HG03135 (cell line): ENCODE measurements around the gene SLC29A1.

Source experiments
- ATAC-seq: cut with Tn5 transposase; IDR thresholded peaks from one replicate; pipeline ENCODE4 v1.9.1; 2021; ENCODE audit warnings: mild to moderate bottlenecking, moderate library complexity; ENCODE audit not compliant: unreplicated experiment

The SLC29A1 gene

GRCh38 chr6:44234101-44235025 is 11.0 kb downstream of the SLC29A1 start:
- no peak for ATAC-seq

DNA sequence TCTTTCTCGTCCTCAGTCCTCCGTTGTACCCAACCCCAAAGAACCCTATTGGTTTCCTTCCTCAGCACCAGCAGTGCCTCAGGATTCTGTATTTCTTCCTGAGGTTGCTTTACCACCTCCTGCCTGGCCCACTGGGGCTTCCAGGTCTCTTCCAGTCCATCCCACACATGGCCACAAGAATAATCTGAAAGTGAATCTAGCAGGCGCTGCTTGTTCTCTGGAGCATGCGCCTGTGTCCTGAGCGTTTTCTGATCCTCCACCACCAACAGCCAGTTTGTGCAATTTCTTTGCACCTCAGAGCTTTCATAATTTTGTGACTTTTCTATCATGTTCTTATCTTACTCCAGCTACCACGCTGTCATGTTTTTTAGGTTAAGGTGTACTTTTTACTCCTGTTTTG is 11.9 kb downstream of the SLC29A1 start:
- no peak for ATAC-seq

- ATAC-seq, result no peak
Measured at GRCh38 chr6:44235891-44236516, 12.6 kb downstream of the SLC29A1 start.

DNA sequence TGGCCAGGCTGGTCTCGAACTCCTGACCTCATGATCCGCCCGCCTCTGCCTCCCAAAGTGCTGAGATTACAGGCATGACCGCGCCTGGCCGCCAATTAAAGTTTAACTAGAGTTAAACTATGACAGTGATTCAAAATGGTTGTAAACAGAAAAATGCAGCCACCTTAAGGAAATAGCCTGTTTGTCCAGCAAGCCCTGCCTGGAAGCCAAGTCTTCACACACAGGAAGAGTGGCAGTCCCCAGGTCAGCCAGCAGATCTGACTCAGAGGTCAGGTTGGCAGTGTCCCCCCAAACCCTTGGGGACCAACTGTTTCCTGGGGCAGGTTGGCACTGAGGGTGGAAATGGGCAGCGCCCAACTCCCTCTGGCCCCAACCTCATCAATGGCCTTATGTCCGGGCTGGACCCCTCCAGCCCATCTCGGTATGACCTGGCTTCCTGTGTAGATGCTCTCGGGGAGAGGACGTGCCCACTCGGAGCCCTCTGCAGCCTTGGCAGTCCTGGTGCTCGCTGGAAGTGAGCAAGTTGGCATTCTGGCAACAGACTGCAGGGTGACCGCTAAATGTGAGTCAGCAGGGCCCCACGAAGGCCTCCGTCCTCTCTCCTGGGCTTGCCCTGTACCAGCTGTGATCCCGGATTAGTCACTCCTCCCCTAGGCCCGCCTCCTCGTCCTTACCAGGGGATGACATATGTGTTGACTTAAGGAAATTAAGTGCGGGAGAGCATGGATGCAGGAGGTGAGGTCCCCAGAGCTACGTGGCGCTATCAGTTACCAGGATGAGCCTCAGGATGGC is 13.8 kb downstream of the SLC29A1 start:
- ATAC-seq, result peak; percentile 45

- ATAC-seq, result peak; percentile 88
Measured at GRCh38 chr6:44237813-44238433, 14.5 kb downstream of the SLC29A1 start.

DNA sequence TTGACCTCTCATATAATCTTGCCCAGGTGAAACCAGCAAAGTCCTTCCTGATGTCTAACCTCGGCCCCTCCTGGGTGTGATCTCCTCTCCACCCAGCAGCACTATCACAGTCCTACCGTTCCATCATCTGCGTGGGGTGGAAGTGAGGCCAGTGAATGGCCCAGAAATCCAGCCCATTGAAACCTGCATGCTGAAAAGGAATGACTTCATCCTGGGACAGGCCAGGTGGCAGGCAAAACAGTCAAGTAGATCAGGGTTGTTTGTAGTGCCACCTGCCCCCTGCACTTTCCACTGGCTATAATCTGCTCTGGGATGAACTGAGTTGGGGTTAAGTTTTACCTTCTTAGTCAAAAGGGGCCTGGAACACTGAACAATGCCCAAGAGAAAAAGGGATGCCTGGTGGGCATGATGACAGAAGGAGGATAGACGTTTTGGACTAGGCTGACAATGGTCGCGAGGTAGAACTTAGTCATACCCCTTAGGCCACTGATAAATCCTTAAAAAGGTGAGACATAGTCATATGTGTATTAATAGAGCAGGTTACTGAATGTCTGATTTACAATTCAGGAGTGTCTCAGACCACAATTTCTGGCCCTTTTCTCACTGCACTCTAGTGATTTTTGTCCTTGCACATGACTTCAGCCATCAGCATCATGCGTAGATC is 15.4 kb downstream of the SLC29A1 start:
- ATAC-seq, result no peak

GRCh38 chr6:44243345-44243744 is 19.9 kb downstream of the SLC29A1 start:
- no peak for ATAC-seq

GRCh38 chr6:44245391-44245911 is 22.1 kb downstream of the SLC29A1 start:
- no peak for ATAC-seq

GRCh38 chr6:44245912-44246662 is 22.7 kb downstream of the SLC29A1 start:
- peak; percentile 38 for ATAC-seq

GRCh38 chr6:44246663-44247337 is 23.4 kb downstream of the SLC29A1 start, which contains the start of gene HSP90AB1:
Gene HSP90AB1 (plus strand): TSS chr6:44247101. CDS start chr6:44248630, 1,529 bp downstream.
- ATAC-seq, result peak; percentile 68

DNA sequence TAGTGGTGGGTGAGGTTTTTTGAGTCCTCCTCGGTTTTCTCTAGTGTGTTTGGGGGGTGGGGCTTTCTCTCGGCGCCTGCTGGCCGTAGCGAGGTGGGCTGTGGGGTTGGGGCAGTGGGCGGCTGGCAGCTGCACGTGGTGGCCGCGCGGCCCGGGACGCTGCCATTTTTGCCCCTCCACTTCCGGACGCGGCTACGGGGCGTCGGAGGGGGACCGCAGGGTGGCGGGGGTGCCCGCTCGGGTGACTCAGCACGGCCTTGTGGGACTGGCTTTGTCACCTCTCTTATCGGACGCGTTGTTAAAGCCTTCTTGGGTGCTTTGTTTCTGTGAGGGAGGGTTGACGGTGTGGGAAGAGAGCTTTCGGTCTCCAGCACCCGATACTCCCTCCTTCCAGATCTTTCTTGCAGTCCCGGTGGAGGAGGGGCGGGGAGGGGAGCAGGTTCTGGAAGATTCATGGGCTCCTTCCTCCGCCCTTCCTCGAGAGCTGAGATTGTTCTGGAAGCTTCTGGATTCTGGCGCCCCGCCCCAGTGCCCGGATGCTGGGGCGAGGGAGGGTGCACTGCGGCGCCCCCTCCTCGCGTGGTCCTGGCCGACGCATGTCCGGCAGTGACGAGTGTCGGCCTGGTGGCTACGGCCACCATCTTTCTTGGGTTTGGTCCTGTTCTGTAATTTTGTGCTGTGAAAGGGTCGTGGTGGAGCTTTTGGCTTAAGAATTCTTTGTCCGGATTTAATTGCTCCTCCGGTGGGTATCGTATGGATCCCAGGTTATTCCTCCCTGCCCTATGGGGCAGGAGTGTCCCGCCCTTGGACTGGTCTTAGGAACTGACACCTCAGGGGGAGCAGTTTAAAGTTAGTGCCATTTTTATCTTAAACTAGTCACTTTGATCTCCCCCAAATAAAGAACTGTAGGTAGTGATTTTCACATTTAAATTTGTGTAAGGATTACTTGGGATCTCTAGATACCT is 24.2 kb downstream of the SLC29A1 start:
- no peak for ATAC-seq

- no peak for ATAC-seq
Measured at GRCh38 chr6:44248579-44248978, 25.2 kb downstream of the SLC29A1 start.

DNA sequence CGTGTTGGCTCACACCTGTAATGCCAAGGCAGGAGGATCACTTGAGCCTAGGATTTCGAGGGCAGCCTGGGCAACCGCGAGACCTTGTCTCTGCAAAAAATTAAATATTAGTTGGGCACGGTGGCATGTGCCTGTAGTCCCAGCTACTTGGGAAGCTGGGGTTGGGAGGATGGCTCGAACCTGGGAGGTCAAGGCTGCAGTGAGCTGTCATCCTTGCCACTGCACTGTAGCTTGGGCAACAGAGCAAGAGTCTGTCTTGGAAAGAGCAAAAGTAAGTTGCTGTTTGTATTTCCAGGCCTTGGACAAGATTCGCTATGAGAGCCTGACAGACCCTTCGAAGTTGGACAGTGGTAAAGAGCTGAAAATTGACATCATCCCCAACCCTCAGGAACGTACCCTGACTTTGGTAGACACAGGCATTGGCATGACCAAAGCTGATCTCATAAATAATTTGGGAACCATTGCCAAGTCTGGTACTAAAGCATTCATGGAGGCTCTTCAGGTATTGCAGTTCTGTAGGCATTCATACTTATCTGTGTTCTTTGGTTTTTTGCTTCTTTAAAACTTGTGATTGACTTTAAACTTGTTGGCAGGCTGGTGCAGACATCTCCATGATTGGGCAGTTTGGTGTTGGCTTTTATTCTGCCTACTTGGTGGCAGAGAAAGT is 25.8 kb downstream of the SLC29A1 start:
- no peak for ATAC-seq

GRCh38 chr6:44250067-44250717 is 26.8 kb downstream of the SLC29A1 start:
- ATAC-seq, result no peak

DNA sequence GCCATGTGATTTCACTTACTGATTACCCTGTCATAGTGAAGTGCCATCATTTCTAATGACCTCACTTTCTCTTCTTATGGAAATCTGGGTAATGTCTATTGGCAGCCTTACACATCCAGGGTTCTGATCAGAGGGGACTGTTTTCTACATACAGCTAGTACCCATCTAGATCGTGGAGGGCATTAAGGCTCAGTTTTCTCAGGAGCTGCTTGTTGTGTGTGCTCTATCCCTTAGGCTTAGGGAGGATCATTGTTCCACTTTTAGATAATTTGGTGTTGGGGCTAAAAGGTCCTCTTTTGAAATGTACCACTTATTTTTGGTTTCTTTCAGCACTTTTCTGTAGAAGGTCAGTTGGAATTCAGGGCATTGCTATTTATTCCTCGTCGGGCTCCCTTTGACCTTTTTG is 27.3 kb downstream of the SLC29A1 start:
- no peak for ATAC-seq
